Loucy (cell line): ENCODE results near the gene PLIN5.

Experiments
- H2AFZ ChIP-seq: fragments of 200-600 bp; sonication (generic); 2 replicates; pipeline ENCODE4 v1.6.0; 2016; ENCODE audit warnings: antibody characterized with exemption, mild to moderate bottlenecking, low read length, moderate library complexity
- H3F3A ChIP-seq: fragments of 200-600 bp; 2 replicates; pipeline ENCODE4 v1.6.0; 2016; ENCODE audit warnings: antibody characterized with exemption, low read depth, mild to moderate bottlenecking
- H3K27me3 ChIP-seq: fragments of 200-600 bp; sonication (generic); 2 replicates; pipeline ENCODE4 v1.6.1; 2014; ENCODE audit warnings: low read length, mild to moderate bottlenecking; ENCODE audit not compliant: insufficient read depth, poor library complexity, severe bottlenecking
- H3K36me3 ChIP-seq: fragments of 200-600 bp; sonication (generic); 2 replicates; pipeline ENCODE4 v1.6.1; 2016; ENCODE audit warnings: low read length; ENCODE audit not compliant: insufficient read depth
- H3K4me1 ChIP-seq: fragments of 200-600 bp; sonication (generic); 2 replicates; pipeline ENCODE4 v1.5.1; 2014; ENCODE audit warnings: low read length, mild to moderate bottlenecking; ENCODE audit not compliant: insufficient read depth, poor library complexity, severe bottlenecking
- H3K4me2 ChIP-seq: fragments of 200-600 bp; sonication (generic); 2 replicates; pipeline ENCODE4 v1.6.0; 2014; ENCODE audit warnings: antibody characterized with exemption, low read length, low read depth, mild to moderate bottlenecking; ENCODE audit not compliant: poor library complexity, severe bottlenecking
- H3K4me3 ChIP-seq: fragments of 200-600 bp; sonication (generic); 2 replicates; pipeline ENCODE4 v1.5.1; 2014; ENCODE audit warnings: low read length, mild to moderate bottlenecking, mixed read lengths; ENCODE audit not compliant: poor library complexity, severe bottlenecking
- H3K79me2 ChIP-seq: fragments of 200-600 bp; sonication (generic); 2 replicates; pipeline ENCODE4 v1.6.1; 2014; ENCODE audit warnings: low read length; ENCODE audit not compliant: insufficient read depth
- H3K9ac ChIP-seq: fragments of 200-600 bp; sonication (generic); 2 replicates; pipeline ENCODE4 v1.6.0; 2014; ENCODE audit warnings: mild to moderate bottlenecking, low read depth, low read length, moderate library complexity; ENCODE audit not compliant: poor library complexity, severe bottlenecking
- H3K9me2 ChIP-seq: fragments of 200-600 bp; sonication (generic); replicated peaks from 2 replicates; pipeline ENCODE4 v1.6.1; 2016; ENCODE audit warnings: low read depth, low read length, mixed read lengths
- H3K9me3 ChIP-seq: fragments of 200-600 bp; sonication (generic); 2 replicates; pipeline ENCODE4 v1.6.1; 2014; ENCODE audit warnings: mild to moderate bottlenecking, antibody characterized with exemption, low read length, low read depth; ENCODE audit not compliant: insufficient read depth
- H4K20me1 ChIP-seq: fragments of 200-600 bp; sonication (generic); 2 replicates; pipeline ENCODE4 v1.6.0; 2014; ENCODE audit warnings: antibody characterized with exemption, low read length, mild to moderate bottlenecking; ENCODE audit not compliant: insufficient read depth, poor library complexity, severe bottlenecking
- CTCF ChIP-seq: fragments of 200-600 bp; sonication (generic); conservative IDR thresholded peaks from 2 replicates; pipeline ENCODE4 v1.5.1; 2014; ENCODE audit warnings: mild to moderate bottlenecking, antibody characterized with exemption, low read length
- EZH2phosphoT487 ChIP-seq: fragments of 200-600 bp; IDR thresholded peaks from 2 replicates; pipeline ENCODE4 v1.6.1; 2018; ENCODE audit warnings: antibody characterized with exemption, mild to moderate bottlenecking, moderate library complexity, borderline replicate concordance

The PLIN5 gene

GRCh38 chr19:4550479-4551050 is 15.5 kb upstream of the PLIN5 start:
- H3K9me2 ChIP-seq, result no peaks in the 10 kb centered on the region
- no peak for TF ChIP-seq EZH2phosphoT487
- TF ChIP-seq CTCF, result no peak
- no peak overlapping the region for H3K4me2 ChIP-seq
- no peaks in the 10 kb centered on the region for H3K4me1 ChIP-seq
- H3F3A ChIP-seq, result no peaks in the 10 kb centered on the region
- H3K4me3 ChIP-seq, result no peak overlapping the region
- no peak overlapping the region for H3K9ac ChIP-seq
- H3K36me3 ChIP-seq, result no peaks in the 10 kb centered on the region
- H3K27me3 ChIP-seq, result no peaks in the 10 kb centered on the region
- H2AFZ ChIP-seq, result no peak overlapping the region
- H3K9me3 ChIP-seq, result no peaks in the 10 kb centered on the region
- H4K20me1 ChIP-seq, result no peaks in the 10 kb centered on the region
- H3K79me2 ChIP-seq, result no peaks in the 10 kb centered on the region

- no peaks in the 10 kb centered on the region for H3K27me3 ChIP-seq
- no peak overlapping the region for H2AFZ ChIP-seq
- H3K4me2 ChIP-seq, result no peak overlapping the region
- no peak overlapping the region for H3K9ac ChIP-seq
- TF ChIP-seq EZH2phosphoT487, result no peak
- no peak for TF ChIP-seq CTCF
- no peaks in the 10 kb centered on the region for H3K79me2 ChIP-seq
- H4K20me1 ChIP-seq, result no peaks in the 10 kb centered on the region
- H3K9me3 ChIP-seq, result no peaks in the 10 kb centered on the region
- H3K4me3 ChIP-seq, result no peak overlapping the region
- H3K36me3 ChIP-seq, result no peaks in the 10 kb centered on the region
- no peaks in the 10 kb centered on the region for H3K4me1 ChIP-seq
- H3F3A ChIP-seq, result no peaks in the 10 kb centered on the region
- no peaks in the 10 kb centered on the region for H3K9me2 ChIP-seq
Measured at GRCh38 chr19:4550018-4550417, 15.0 kb upstream of the PLIN5 start.

GRCh38 chr19:4548238-4548584 is 13.2 kb upstream of the PLIN5 start:
- H3K4me2 ChIP-seq, result no peak overlapping the region
- no peaks in the 10 kb centered on the region for H3K9me3 ChIP-seq
- H3K36me3 ChIP-seq, result no peaks in the 10 kb centered on the region
- H3K9ac ChIP-seq, result no peak overlapping the region
- H2AFZ ChIP-seq, result no peak overlapping the region
- H3K79me2 ChIP-seq, result no peaks in the 10 kb centered on the region
- no peaks in the 10 kb centered on the region for H3F3A ChIP-seq
- TF ChIP-seq CTCF, result no peak
- no peak for TF ChIP-seq EZH2phosphoT487
- H3K4me1 ChIP-seq, result no peaks in the 10 kb centered on the region
- no peak overlapping the region for H3K4me3 ChIP-seq
- H3K27me3 ChIP-seq, result no peaks in the 10 kb centered on the region
- H3K9me2 ChIP-seq, result no peaks in the 10 kb centered on the region
- H4K20me1 ChIP-seq, result no peaks in the 10 kb centered on the region
